A673 (cell line): ENCODE data around the gene RACK1. TPM values are rescaled to one million over a fixed set of nuclear protein-coding genes. Genes with fewer than 3 reads are reported as not detected.

ENCODE experiments used
- BruUV-seq: library from RNA; stranded (reverse); fragments of 400-500 nt; replicated peaks from 2 replicates; lab custom pipeline; 2021; lab: Mats Ljungman, UMichigan
- CTCF ChIA-PET: fragments of 300-600 bp; sonication (Branson Sonifier 250); formaldehyde crosslinking; loops from one replicate; lab custom pipeline; 2022; ENCODE audit warnings: antibody characterized with exemption; lab: Charles Lee
- POLR2A ChIA-PET: fragments of 300-600 bp; sonication (Branson Sonifier 250); formaldehyde crosslinking; loops from one replicate; lab custom pipeline; 2022; ENCODE audit warnings: antibody characterized with exemption; ENCODE audit not compliant: low non-redundant PET; lab: Charles Lee
- DNase-seq: peaks from one replicate; pipeline ENCODE4 v3.0.0-alpha.2; 2015; ENCODE audit warnings: low spot score
- H3K27ac ChIP-seq: fragments of 200-600 bp; sonication (generic); 2 replicates; pipeline ENCODE4 v1.5.1; 2016; ENCODE audit warnings: mixed run types, low read depth, mild to moderate bottlenecking, mixed read lengths, antibody characterized with exemption, low read length; ENCODE audit not compliant: poor library complexity, severe bottlenecking
- H3K27me3 ChIP-seq: fragments of 200-600 bp; sonication (generic); replicated peaks from 2 replicates; pipeline ENCODE4 v1.6.1; 2017; ENCODE audit warnings: mixed run types, low read depth, mild to moderate bottlenecking, mixed read lengths, antibody characterized with exemption, low read length; ENCODE audit not compliant: insufficient read depth, poor library complexity
- H3K36me3 ChIP-seq: fragments of 200-600 bp; sonication (generic); 2 replicates; pipeline ENCODE4 v1.6.1; 2016; ENCODE audit warnings: mixed run types, mild to moderate bottlenecking, mixed read lengths, antibody characterized with exemption, low read length; ENCODE audit not compliant: insufficient read depth, poor library complexity, severe bottlenecking
- H3K4me1 ChIP-seq: fragments of 200-600 bp; sonication (generic); 2 replicates; pipeline ENCODE4 v1.6.1; 2017; ENCODE audit warnings: mixed run types, mild to moderate bottlenecking, mixed read lengths, antibody characterized with exemption, low read length; ENCODE audit not compliant: insufficient read depth, poor library complexity, severe bottlenecking
- H3K4me3 ChIP-seq: fragments of 200-600 bp; sonication (generic); 2 replicates; pipeline ENCODE4 v1.5.1; 2016; ENCODE audit warnings: low read depth, mixed run types, mild to moderate bottlenecking, mixed read lengths, low read length; ENCODE audit not compliant: poor library complexity, severe bottlenecking
- H3K9me3 ChIP-seq: fragments of 200-600 bp; sonication (generic); 2 replicates; pipeline ENCODE4 v1.6.1; 2016; ENCODE audit warnings: mixed run types, low read depth, mild to moderate bottlenecking, mixed read lengths, antibody characterized with exemption, low read length; ENCODE audit not compliant: poor library complexity, severe bottlenecking
- EZH2 ChIP-seq: fragments of 200-600 bp; sonication (generic); IDR thresholded peaks from 2 replicates; pipeline ENCODE4 v1.6.1; 2017; ENCODE audit warnings: borderline replicate concordance, low read depth, mild to moderate bottlenecking, mixed read lengths, antibody characterized with exemption, low read length; ENCODE audit not compliant: poor library complexity, severe bottlenecking
- intact Hi-C: fragments of 100-400 bp; cut with micrococcal nuclease; formaldehyde crosslinking; loops from one replicate; pipeline ENCODE4 v1.10.0; 2022; ENCODE audit not compliant: unreplicated experiment
- total RNA-seq: library from RNA; stranded (reverse); gene quantifications from 2 replicates; pipeline ENCODE4 v1.2.3, GENCODE V29; 2021
- TF ChIP-seq, protein P1 (sequence below): fragments of 300-800, 200-600 bp; sonication (generic); conservative IDR thresholded peaks from 2 replicates; pipeline ENCODE4 v1.5.1; 2017; ENCODE audit warnings: low read depth, mild to moderate bottlenecking, antibody characterized with exemption, low read length, moderate library complexity, mixed read lengths

The RACK1 gene
- total RNA-seq, 1 experiment from 2014 or later: 1,719 TPM

DNA sequence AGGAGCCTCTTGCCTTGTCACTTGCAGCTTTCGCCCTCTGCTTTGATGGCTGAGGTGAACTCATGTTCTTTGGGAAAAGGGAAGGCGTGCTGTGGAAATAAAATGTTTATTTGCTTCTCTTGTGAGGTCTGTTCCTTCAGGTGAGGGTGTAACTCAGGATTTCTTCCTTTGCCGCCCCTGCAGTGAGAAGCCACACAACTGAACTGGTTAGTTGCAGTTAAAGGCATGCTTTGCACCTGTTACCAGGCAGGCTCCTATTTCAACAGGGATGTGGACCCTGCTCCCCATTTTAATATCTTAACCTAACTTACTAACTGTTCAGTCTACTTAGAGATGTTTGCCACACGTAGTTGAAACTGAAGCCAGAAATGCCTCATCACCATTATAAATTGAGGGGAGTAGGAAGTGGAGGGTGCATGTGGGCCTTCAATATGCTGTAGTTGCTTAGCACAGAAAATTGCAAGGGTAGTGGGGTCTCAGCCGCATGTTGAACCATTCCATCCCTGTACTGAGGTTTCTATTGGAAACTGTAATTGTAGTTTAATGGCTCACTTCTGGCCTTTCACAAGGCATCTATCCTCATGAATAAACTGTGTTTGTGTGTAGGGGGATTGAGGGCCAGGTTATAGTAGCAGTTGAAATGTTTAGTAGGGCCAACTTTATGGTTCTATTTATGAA lies 7.9 kb downstream of the RACK1 start:
- intact Hi-C loops: no loop called here
- Histone ChIP-seq H3K4me3 (no peak overlapping the region), H3K27me3 (no peaks in the 10 kb centered on the region), H3K36me3 (peaks cover 72% of the 10 kb centered on the region), H3K27ac (peak overlapping the region; percentile 75), H3K9me3 (no peaks in the 10 kb centered on the region), H3K4me1 (peaks cover 11% of the 10 kb centered on the region)
- no TSS peak for BruUV-seq
- DNase-seq: no peak
- CTCF ChIA-PET: no interaction called here
- no peak for TF ChIP-seq EZH2
- TF ChIP-seq, protein P1, sequence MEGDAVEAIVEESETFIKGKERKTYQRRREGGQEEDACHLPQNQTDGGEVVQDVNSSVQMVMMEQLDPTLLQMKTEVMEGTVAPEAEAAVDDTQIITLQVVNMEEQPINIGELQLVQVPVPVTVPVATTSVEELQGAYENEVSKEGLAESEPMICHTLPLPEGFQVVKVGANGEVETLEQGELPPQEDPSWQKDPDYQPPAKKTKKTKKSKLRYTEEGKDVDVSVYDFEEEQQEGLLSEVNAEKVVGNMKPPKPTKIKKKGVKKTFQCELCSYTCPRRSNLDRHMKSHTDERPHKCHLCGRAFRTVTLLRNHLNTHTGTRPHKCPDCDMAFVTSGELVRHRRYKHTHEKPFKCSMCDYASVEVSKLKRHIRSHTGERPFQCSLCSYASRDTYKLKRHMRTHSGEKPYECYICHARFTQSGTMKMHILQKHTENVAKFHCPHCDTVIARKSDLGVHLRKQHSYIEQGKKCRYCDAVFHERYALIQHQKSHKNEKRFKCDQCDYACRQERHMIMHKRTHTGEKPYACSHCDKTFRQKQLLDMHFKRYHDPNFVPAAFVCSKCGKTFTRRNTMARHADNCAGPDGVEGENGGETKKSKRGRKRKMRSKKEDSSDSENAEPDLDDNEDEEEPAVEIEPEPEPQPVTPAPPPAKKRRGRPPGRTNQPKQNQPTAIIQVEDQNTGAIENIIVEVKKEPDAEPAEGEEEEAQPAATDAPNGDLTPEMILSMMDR: no peak
- POLR2A ChIA-PET: interaction anchor here (0.6 to 0.7 kb wide), 2 partner anchors 8 to 35 kb away, joined by 3 to 4 read pairs; partner anchors contain the start of gene RACK1

DNA sequence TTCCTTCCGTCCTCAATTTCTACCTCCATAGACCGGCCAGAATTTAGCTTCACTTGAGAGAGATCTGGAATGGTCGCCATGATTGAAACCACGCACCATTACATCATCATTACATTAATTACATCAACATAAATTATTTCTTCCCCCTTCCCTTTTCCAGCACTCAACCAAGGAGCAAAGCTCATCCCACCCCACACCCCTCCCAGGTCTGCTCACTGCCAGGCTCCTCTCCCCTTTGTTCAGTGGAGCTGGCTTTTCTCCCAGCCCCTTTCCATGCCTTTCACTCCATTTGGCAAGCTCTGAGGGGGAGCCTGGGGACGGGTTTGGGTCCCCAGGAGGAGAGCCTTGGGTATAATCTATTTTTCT lies 8.4 kb downstream of the RACK1 start:
- peaks cover 68% of the 10 kb centered on the region for H3K36me3 ChIP-seq
- CTCF ChIA-PET: no interaction called here
- intact Hi-C loops: no loop called here
- no peaks in the 10 kb centered on the region for H3K9me3 ChIP-seq
- H3K27ac ChIP-seq: peak overlapping the region; percentile 75
- POLR2A ChIA-PET: interaction anchor here (0.6 to 0.7 kb wide), 3 partner anchors 9 to 34 kb away, joined by 3 to 4 read pairs (median 3); partner anchors contain the start of gene RACK1
- peaks cover 6% of the 10 kb centered on the region for H3K4me1 ChIP-seq
- no peak for TF ChIP-seq EZH2
- TF ChIP-seq, protein P1: no peak
- no peaks in the 10 kb centered on the region for H3K27me3 ChIP-seq
- TSS peak; percentile 65 for BruUV-seq
- no peak overlapping the region for H3K4me3 ChIP-seq
- DNase-seq: no peak

DNA sequence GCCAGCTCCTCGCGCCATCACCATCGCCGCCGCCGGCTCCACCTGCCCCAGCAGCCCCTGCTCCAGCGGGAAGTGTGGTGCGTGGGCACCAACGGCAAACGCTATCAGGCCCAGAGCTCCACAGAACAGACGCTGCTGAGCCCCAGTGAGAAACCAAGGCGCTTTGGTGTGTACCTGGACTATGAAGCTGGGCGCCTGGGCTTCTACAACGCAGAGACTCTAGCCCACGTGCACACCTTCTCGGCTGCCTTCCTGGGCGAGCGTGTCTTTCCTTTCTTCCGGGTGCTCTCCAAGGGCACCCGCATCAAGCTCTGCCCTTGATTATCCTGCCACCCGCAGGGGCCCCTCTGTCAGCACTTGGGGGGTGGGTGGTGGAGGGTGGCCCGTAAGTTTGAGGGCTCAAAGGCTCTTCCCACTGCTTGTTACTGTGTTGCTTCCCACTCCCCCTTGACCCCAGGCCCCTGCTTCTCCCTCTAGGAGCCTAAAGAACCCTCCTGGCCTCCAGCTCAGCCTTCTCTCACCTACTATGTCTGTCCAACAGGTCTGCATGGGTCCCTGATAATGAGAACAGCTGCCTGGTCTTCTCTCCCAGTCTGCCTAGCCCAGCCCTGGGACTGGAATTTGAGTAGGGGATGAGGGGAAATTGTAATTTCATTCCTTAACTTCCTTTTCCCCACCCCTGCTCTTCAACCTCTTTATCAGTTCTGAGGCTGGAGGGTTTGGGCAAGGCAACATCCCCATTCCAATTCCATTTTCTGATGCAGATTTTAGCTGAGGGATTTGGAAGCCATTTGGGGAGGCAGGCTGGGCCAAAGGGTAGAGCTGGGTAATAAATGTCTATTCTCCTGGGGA lies 9.0 kb downstream of the RACK1 start:
- H3K27ac ChIP-seq: peak overlapping the region; percentile 75
- H3K36me3 ChIP-seq: peaks cover 62% of the 10 kb centered on the region
- H3K4me1 ChIP-seq: peaks cover 4% of the 10 kb centered on the region
- intact Hi-C loops: no loop called here
- no peaks in the 10 kb centered on the region for H3K9me3 ChIP-seq
- DNase-seq: no peak
- no peak overlapping the region for H3K4me3 ChIP-seq
- POLR2A ChIA-PET: interaction anchor here (0.6 kb wide), 1 partner anchor 19 kb away, joined by 3 read pairs; no protein-coding TSS in a partner anchor
- H3K27me3 ChIP-seq: no peaks in the 10 kb centered on the region
- CTCF ChIA-PET: no interaction called here
- no TSS peak for BruUV-seq
- TF ChIP-seq EZH2: no peak
- TF ChIP-seq, protein P1: no peak
